ACC112 (cell line): ENCODE results near the gene ACADS.
"Not testable (repeated sequence)": the region's sequence is repeated elsewhere in the genome, so short reads cannot be mapped to it uniquely, and the experiment has no call there.

Source experiments
- H2AFZ ChIP-seq: fragments of 200-600 bp; sonication (generic); one replicate; pipeline ENCODE4 v1.6.0; 2017; ENCODE audit warnings: antibody characterized with exemption, low read length; ENCODE audit not compliant: unreplicated experiment
- H3K27ac ChIP-seq: fragments of 200-600 bp; sonication (generic); 2 replicates; pipeline ENCODE4 v1.5.1; 2014; ENCODE audit warnings: low read depth, mild to moderate bottlenecking, antibody characterized with exemption, low read length, moderate library complexity
- H3K27me3 ChIP-seq: fragments of 200-600 bp; sonication (generic); 2 replicates; pipeline ENCODE4 v1.6.1; 2014; ENCODE audit warnings: mild to moderate bottlenecking, antibody characterized with exemption, low read length, moderate library complexity, mixed read lengths; ENCODE audit not compliant: insufficient read depth
- H3K36me3 ChIP-seq: fragments of 200-600 bp; sonication (generic); 2 replicates; pipeline ENCODE4 v1.6.1; 2016; ENCODE audit warnings: mild to moderate bottlenecking, antibody characterized with exemption, low read length, moderate library complexity, mixed read lengths; ENCODE audit not compliant: insufficient read depth
- H3K4me1 ChIP-seq: fragments of 200-600 bp; sonication (generic); one replicate; pipeline ENCODE4 v1.6.1; 2016; ENCODE audit warnings: low read length, mixed read lengths; ENCODE audit not compliant: insufficient read depth, unreplicated experiment, control insufficient read depth
- H3K4me3 ChIP-seq: fragments of 200-600 bp; sonication (generic); 2 replicates; pipeline ENCODE4 v1.5.1; 2014; ENCODE audit warnings: mild to moderate bottlenecking, low read depth, low read length
- H3K79me2 ChIP-seq: fragments of 200-600 bp; sonication (generic); one replicate; pipeline ENCODE4 v1.6.0; 2016; ENCODE audit warnings: low read length; ENCODE audit not compliant: control insufficient read depth, unreplicated experiment, insufficient read depth

Gene ACADS

DNA sequence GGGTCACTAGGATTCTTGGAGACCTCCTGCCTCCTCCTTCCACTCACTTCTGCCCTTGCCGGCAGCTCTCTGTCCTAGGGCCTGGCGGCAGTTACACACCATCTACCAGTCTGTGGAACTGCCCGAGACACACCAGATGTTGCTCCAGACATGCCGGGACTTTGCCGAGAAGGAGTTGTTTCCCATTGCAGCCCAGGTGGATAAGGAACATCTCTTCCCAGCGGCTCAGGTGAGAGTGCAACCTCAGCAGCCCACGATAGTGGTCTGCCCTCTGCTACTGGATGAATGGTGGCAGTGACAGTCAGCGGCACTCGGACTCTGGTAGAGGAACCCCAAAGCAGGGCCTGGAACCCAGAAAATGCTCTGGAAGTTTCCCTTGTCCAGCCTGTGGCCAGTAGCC is 1.3 kb downstream of the ACADS start:
- H3K27me3 ChIP-seq = no peaks in the 10 kb centered on the region
- H3K79me2 ChIP-seq = no peaks in the 10 kb centered on the region
- peaks cover 4% of the 10 kb centered on the region; the same call in 1 of the 2 replicates for H3K36me3 ChIP-seq
- no peak overlapping the region for H3K27ac ChIP-seq
- H3K4me3 ChIP-seq = no peak overlapping the region; the same call in 1 of the 2 replicates
- peaks cover 14% of the 10 kb centered on the region for H3K4me1 ChIP-seq
- H2AFZ ChIP-seq = no peak overlapping the region

DNA sequence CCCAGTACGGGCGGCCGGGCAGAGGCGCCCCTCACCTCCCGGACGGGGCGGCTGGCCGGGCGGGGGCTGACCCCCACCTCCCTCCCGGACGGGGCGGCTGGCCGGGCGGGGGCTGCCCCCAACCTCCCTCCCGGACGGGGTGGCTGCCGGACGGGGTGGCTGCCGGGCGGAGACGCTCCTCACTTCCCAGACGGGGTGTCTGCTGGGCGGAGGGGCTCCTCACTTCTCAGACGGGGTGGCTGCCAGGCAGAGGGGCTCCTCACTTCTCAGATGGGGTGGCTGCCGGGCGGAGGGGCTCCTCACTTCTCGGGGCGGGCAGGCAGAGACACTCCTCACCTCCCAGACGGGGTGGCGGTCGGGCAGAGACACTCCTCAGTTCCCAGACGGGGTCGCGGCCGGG is 6.6 kb downstream of the ACADS start:
- H3K27ac ChIP-seq, H3K79me2 ChIP-seq, H2AFZ ChIP-seq, H3K4me1 ChIP-seq, H3K4me3 ChIP-seq, H3K36me3 ChIP-seq, H3K27me3 ChIP-seq: not testable (repeated sequence)

DNA sequence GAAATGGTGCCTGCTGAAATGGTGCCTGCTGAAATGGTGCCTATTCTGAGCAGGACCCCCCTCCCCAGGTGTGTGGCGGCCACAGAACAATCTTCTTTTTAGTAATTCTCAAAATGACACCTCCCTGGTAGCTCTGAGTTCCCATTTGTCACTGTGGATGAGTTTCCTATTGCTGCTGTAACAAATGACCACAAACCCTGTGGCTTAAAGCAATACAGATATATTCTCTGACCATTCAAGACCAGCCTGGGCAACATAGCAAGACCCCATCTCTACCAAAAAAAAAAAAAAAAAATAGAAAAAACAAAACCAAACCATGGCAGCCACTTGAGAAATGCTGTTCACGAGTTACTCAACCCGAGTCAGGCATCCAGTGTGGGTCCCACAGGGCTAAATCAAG is 7.9 kb downstream of the ACADS start:
- H3K27ac ChIP-seq = no peak overlapping the region
- no peaks in the 10 kb centered on the region for H3K36me3 ChIP-seq
- no peak overlapping the region for H2AFZ ChIP-seq
- no peaks in the 10 kb centered on the region for H3K79me2 ChIP-seq
- H3K4me1 ChIP-seq = no peaks in the 10 kb centered on the region
- H3K4me3 ChIP-seq = no peak overlapping the region
- H3K27me3 ChIP-seq = no peaks in the 10 kb centered on the region

DNA sequence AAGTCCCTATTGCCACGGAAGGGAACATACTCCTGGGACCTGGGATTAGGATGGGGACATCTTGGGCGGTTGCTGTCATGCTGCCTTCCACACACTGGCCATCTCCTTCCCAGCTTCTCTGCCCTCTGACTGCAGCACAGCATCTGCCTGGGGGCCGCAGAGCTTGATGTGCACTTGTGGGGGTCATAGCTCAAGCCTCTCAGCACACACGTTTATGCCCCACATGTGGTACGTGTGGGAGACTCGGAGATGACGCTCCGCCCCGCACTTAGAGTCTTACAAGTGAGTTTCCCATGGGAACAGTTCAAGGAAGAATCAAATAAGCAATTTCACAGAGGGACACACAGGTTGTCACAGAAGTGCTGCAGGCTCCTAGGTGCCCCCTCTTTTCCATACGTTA is 8.6 kb downstream of the ACADS start:
- no peaks in the 10 kb centered on the region for H3K36me3 ChIP-seq
- no peaks in the 10 kb centered on the region for H3K4me1 ChIP-seq

DNA sequence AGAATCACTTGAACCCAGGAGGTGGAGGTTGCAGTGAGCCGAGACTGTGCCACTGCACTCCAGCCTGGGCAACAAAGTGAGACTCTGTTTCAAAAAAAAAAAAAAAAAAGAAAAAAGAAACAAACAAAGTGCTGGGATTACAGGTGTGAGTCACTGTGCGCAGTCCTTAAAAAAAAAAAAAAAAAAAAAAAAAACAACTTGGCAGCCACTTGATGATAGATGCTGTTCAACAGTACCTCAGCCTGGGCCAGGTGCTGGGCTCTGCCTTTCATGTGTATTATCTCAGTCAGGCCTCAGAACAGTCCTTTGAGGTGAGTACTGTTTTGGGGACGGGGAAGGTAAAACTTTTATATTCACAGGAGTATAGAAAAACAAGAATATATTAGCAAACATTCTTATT is 9.6 kb downstream of the ACADS start:
- no peak overlapping the region for H3K27ac ChIP-seq
- no peaks in the 10 kb centered on the region for H3K79me2 ChIP-seq
- no peaks in the 10 kb centered on the region for H3K36me3 ChIP-seq
- H3K4me1 ChIP-seq = no peaks in the 10 kb centered on the region
- no peaks in the 10 kb centered on the region for H3K27me3 ChIP-seq
- H3K4me3 ChIP-seq = no peak overlapping the region
- H2AFZ ChIP-seq = no peak overlapping the region

More for the DNA sequence above, 8.6 kb downstream of the ACADS start:
- no peaks in the 10 kb centered on the region for H3K27me3 ChIP-seq
- no peak overlapping the region for H2AFZ ChIP-seq
- H3K79me2 ChIP-seq = no peaks in the 10 kb centered on the region
- H3K27ac ChIP-seq = no peak overlapping the region
- H3K4me3 ChIP-seq = no peak overlapping the region

DNA sequence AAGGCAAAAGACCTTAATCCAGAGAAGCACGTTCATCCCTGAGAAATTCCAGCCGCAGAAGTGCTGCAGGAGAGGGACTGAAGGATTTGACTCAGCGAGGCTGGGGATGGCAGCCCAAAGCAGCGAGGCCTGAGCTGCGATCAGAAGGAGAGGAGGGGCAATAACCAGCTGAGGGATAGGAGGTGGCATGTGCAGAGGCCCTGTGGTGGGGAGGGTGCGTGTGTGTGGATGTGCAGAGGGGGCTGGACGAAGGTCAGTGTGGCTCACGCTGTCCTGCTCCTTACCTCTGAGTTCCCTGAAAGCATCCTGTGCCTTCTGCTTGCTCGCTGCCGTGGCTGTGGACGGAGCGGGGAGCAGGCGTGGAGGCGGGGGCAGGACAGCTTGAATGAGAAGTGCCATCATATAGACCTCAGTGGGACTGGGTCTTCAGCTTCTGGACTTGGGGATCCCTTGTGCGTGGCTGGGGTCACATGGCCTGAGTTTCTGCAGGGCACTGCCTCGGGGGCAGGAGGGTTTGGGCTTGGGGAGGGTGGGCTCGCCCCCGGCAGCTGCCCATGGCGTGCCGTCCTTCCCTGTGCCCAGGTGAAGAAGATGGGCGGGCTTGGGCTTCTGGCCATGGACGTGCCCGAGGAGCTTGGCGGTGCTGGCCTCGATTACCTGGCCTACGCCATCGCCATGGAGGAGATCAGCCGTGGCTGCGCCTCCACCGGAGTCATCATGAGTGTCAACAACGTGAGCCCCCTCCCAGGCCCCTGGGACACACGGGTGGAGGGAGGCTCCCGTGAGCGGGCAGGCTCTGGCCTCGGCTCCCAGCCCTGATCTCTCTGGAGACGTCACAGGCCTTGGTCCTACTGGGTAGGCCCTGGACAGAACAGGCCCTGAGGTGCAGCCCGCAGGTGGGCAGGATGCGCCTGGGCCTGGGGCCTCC is 11.0 kb downstream of the ACADS start:
- Histone ChIP-seq H3K27ac (no peak overlapping the region), H3K36me3 (no peaks in the 10 kb centered on the region), H3K4me1 (no peaks in the 10 kb centered on the region), H2AFZ (no peak overlapping the region), H3K4me3 (no peak overlapping the region), H3K79me2 (no peaks in the 10 kb centered on the region), H3K27me3 (no peaks in the 10 kb centered on the region)

DNA sequence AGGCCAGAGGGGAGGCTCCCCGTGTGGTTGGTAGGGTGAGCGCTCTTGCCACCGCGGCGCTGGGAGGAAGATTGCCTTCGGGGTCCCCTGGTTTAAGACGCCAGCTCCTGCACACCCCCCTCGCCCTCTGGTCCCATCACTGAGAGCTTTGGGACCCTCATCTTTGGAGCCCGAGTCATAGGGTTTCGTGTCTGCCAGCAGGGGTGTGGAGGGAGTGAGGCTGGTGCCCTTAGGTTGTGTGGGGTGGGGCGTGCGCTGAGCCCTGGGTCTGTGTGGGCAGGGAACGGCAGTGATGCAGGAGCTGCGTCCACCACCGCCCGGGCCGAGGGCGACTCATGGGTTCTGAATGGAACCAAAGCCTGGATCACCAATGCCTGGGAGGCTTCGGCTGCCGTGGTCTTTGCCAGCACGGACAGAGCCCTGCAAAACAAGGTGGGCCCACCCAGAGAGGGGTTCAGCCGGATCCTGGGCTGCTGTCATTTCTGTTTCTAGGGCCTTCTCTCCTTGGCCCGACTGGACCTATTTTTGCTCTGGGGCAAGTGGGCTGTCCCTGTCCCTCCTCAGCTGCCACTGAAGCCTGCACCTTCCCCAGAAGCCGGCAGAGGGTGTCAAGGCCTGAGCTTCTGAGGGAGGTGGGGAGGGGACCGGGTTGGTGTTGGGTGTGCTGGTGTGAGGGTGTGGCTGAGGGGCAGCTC is 12.1 kb downstream of the ACADS start:
- no peaks in the 10 kb centered on the region for H3K27me3 ChIP-seq
- no peaks in the 10 kb centered on the region for H3K4me1 ChIP-seq
- H3K36me3 ChIP-seq = no peaks in the 10 kb centered on the region
- no peak overlapping the region for H3K27ac ChIP-seq
- no peaks in the 10 kb centered on the region for H3K79me2 ChIP-seq
- H3K4me3 ChIP-seq = no peak overlapping the region
- no peak overlapping the region for H2AFZ ChIP-seq

DNA sequence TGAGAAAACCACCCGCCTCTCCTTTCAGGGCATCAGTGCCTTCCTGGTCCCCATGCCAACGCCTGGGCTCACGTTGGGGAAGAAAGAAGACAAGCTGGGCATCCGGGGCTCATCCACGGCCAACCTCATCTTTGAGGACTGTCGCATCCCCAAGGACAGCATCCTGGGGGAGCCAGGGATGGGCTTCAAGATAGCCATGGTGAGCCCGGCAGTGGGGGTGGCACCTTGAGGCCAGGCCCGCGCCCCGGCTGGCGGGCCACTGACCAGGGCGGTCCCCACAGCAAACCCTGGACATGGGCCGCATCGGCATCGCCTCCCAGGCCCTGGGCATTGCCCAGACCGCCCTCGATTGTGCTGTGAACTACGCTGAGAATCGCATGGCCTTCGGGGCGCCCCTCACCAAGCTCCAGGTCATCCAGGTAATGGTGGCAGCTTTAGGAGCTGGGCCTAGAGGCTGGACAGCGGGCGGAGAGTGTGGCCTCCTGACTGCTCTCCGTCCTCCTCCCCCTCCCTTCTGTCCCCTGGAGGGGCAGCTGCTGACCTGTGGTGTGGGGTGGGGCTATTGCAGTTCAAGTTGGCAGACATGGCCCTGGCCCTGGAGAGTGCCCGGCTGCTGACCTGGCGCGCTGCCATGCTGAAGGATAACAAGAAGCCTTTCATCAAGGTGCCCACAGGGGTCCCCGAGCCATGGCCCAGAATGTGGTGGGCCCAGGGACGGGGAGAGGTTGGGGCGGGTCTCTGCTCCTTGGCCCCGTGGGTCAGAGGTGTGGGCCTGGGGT is 12.8 kb downstream of the ACADS start:
- no peaks in the 10 kb centered on the region for H3K36me3 ChIP-seq
- H3K79me2 ChIP-seq = no peaks in the 10 kb centered on the region
- H3K27me3 ChIP-seq = no peaks in the 10 kb centered on the region
- no peak overlapping the region for H3K27ac ChIP-seq
- no peaks in the 10 kb centered on the region for H3K4me1 ChIP-seq
- H3K4me3 ChIP-seq = no peak overlapping the region
- H2AFZ ChIP-seq = no peak overlapping the region

DNA sequence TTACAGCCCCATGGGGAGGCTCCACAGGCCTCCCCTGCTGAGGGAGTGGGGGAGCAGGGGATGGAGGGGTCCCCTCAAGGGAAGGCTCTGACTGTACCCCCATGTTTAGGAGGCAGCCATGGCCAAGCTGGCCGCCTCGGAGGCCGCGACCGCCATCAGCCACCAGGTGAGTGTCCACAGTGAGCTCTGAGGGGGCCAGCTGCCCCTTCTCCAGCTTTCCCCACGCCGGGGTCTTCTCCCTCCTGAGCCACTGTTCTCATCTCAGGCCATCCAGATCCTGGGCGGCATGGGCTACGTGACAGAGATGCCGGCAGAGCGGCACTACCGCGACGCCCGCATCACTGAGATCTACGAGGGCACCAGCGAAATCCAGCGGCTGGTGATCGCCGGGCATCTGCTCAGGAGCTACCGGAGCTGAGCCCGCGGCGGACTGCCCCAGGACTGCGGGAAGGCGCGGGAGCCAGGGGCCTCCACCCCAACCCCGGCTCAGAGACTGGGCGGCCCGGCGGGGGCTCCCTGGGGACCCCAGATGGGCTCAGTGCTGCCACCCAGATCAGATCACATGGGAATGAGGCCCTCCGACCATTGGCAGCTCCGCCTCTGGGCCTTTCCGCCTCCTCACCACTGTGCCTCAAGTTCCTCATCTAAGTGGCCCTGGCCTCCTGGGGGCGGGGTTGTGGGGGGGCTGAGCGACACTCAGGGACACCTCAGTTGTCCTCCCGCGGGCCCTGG is 13.6 kb downstream of the ACADS start:
- Histone ChIP-seq H3K79me2 (no peaks in the 10 kb centered on the region), H3K27ac (no peak overlapping the region)

More for the DNA sequence above, 13.6 kb downstream of the ACADS start:
- no peak overlapping the region for H2AFZ ChIP-seq
- H3K4me1 ChIP-seq = no peaks in the 10 kb centered on the region
- no peaks in the 10 kb centered on the region for H3K27me3 ChIP-seq
- no peak overlapping the region for H3K4me3 ChIP-seq
- no peaks in the 10 kb centered on the region for H3K36me3 ChIP-seq
